Lung (tissue), 12 donors: ENCODE results near the gene IFRD2. TPM values are rescaled to one million over a fixed set of nuclear protein-coding genes. Genes with fewer than 3 reads are reported as not detected.

Experiments
- ATAC-seq: fragments of 200-7000 bp; cut with Tn5 transposase; one replicate; pipeline ENCODE4 v1.9.1; 2020; ENCODE audit warnings: moderate number of reproducible peaks; ENCODE audit not compliant: insufficient read depth, low FRiP score
- DNase-seq, 3 donors: peaks; one replicate each; pipeline ENCODE4 v3.0.0-alpha.2; 2013 to 2017
- H3K27ac ChIP-seq, 2 donors: one replicate each; pipeline ENCODE4 v1.5.1; 2013; ENCODE audit warnings: mild to moderate bottlenecking in 2 of 2, moderate library complexity in 2 of 2, control low read depth in 1 of 2, inconsistent platforms in 1 of 2, low read depth in 1 of 2, low read length in 1 of 2
- H3K27me3 ChIP-seq, 3 donors: one replicate each; pipeline ENCODE4 v1.5.1; 2013; ENCODE audit warnings: low read length in 2 of 3; ENCODE audit not compliant: control insufficient read depth in 3 of 3, insufficient read depth in 3 of 3
- H3K36me3 ChIP-seq, 4 donors: one replicate each; pipeline ENCODE4 v1.5.1; 2013; ENCODE audit warnings: low read length in 4 of 4, mild to moderate bottlenecking in 1 of 4, moderate library complexity in 1 of 4; ENCODE audit not compliant: control insufficient read depth in 4 of 4, insufficient read depth in 4 of 4
- H3K4me1 ChIP-seq, 5 donors: one replicate each; pipeline ENCODE4 v1.5.1; 2013; ENCODE audit warnings: low read length in 5 of 5, mild to moderate bottlenecking in 2 of 5, moderate library complexity in 1 of 5; ENCODE audit not compliant: control insufficient read depth in 5 of 5, insufficient read depth in 5 of 5
- H3K4me3 ChIP-seq: one replicate; pipeline ENCODE4 v1.5.1; 2013; ENCODE audit warnings: mild to moderate bottlenecking, control low read depth, moderate library complexity
- H3K9ac ChIP-seq, 2 donors: one replicate each; pipeline ENCODE4 v1.5.1; 2013; ENCODE audit warnings: low read length in 2 of 2, control low read depth in 1 of 2; ENCODE audit not compliant: insufficient read depth in 1 of 2
- H3K9me3 ChIP-seq, 4 donors: one replicate each; pipeline ENCODE4 v1.5.1; 2013; ENCODE audit warnings: low read length in 3 of 4, mild to moderate bottlenecking in 1 of 4, moderate library complexity in 1 of 4; ENCODE audit not compliant: control insufficient read depth in 4 of 4, insufficient read depth in 3 of 4
- CTCF ChIP-seq: IDR thresholded peaks from 2 replicates; pipeline ENCODE4 v1.5.1; 2012; ENCODE audit warnings: mild to moderate bottlenecking; ENCODE audit errors: control extremely low read depth, extremely low read depth
- WGBS, 2 donors: extraction: QIAGEN DNeasy Blood & Tissue Kit; methylation state at CpG; one replicate each; pipeline ENCODE4 v1.1.7; 2013; 5-methylcytosine and 5-hydroxymethylcytosine counted together
- polyA plus RNA-seq, 2 donors: library from polyadenylated mRNA; stranded (reverse); fragments of 200-250 nt; gene quantifications; one replicate each; pipeline ENCODE4 v1.2.1, GENCODE V29; 2013
- total RNA-seq, 2 donors: library from RNA; depleted of rRNA in 1 of 2; stranded (reverse); fragments of >200 nt in 1 of 2; gene quantifications; one replicate each; pipeline ENCODE4 v1.2.1, GENCODE V29; 2014 to 2021
- donor health status: control.
- donor health status: control.
- donor health status: Bipolar disorder and iron deficiency.
- donor health status: healthy.
- donor health status: DM: yes; HTN: yes; CAD: no.

IFRD2 gene
- total and polyA plus RNA-seq, 4 donors = 14.7 to 107 (median 95.1) TPM

- ATAC-seq (no peak), DNase-seq (peak in 1 of 3 donors; percentile 10)
- Histone ChIP-seq H3K4me1 (peaks cover 0 to 17% (median 0%) of the 10 kb centered on the region in 5 donors), H3K9me3 (no peaks in the 10 kb centered on the region), H3K4me3 (no peak overlapping the region), H3K36me3 (peaks cover 3 to 28% (median 7%) of the 10 kb centered on the region in 4 donors), H3K9ac (no peak overlapping the region), H3K27me3 (no peaks in the 10 kb centered on the region), H3K27ac (peak overlapping the region; percentile 74 to 94)
- TF ChIP-seq CTCF = no peak
- WGBS, 2 donors = 84 to 85% methylated on average over 12 of the region's 12 CpGs
These were observed 1.0 kb upstream of the IFRD2 start for GRCh38 chr3:50293079-50293801.

- Histone ChIP-seq H3K9me3 (no peaks in the 10 kb centered on the region), H3K9ac (no peak overlapping the region), H3K4me1 (peaks cover 0 to 14% (median 3%) of the 10 kb centered on the region in 5 donors), H3K4me3 (no peak overlapping the region), H3K27me3 (no peaks in the 10 kb centered on the region), H3K36me3 (peaks cover 3 to 43% (median 12%) of the 10 kb centered on the region in 4 donors), H3K27ac (no peak overlapping the region)
- WGBS, 2 donors = 89 to 94% methylated on average over 16 of the region's 16 CpGs
- DNase-seq (no peak), ATAC-seq (no peak)
- no peak for TF ChIP-seq CTCF
These were observed 2.0 kb downstream of the IFRD2 start for GRCh38 chr3:50290161-50290641.

GRCh38 chr3:50289130-50289529 is 3.1 kb downstream of the IFRD2 start:
- TF ChIP-seq CTCF = no peak
- H3K4me3 ChIP-seq = no peak overlapping the region
- H3K9me3 ChIP-seq = no peaks in the 10 kb centered on the region
- DNase-seq (no peak), ATAC-seq (no peak)
- H3K27ac ChIP-seq = no peak overlapping the region
- WGBS, 2 donors = 92 to 97% methylated on average over 6 of the region's 6 CpGs
- H3K36me3 ChIP-seq = peaks cover 3 to 43% (median 12%) of the 10 kb centered on the region in 4 donors
- no peak overlapping the region for H3K9ac ChIP-seq
- peaks cover 0 to 14% (median 3%) of the 10 kb centered on the region in 5 donors for H3K4me1 ChIP-seq
- no peaks in the 10 kb centered on the region for H3K27me3 ChIP-seq
